Prostate gland (tissue), 2 donors: Measurements from ENCODE around the gene BRDT.

Experiments
- POLR2A ChIP-seq: fragments of 450-650 bp; IDR thresholded peaks from one replicate; pipeline ENCODE4 v1.6.1; 2016; ENCODE audit warnings: antibody characterized with exemption, mild to moderate bottlenecking
- POLR2AphosphoS5 ChIP-seq: sonication (generic); formaldehyde crosslinking; IDR thresholded peaks from one replicate; pipeline ENCODE4 v1.6.1; 2017; ENCODE audit warnings: antibody characterized with exemption
- TF ChIP-seq, protein P1 (sequence below), 4 experiments: fragments of 200-600 bp in 2 of 4; fragments of 450-650 bp in 2 of 4; sonication (generic) in 2 of 4; IDR thresholded peaks; 1 replicate in 3 of 4; 2 replicates in 1 of 4; pipeline ENCODE4 v1.5.1; 2016 to 2019; ENCODE audit warnings: antibody characterized with exemption in 4 of 4, mild to moderate bottlenecking in 2 of 4, moderate library complexity in 2 of 4

DNA sequence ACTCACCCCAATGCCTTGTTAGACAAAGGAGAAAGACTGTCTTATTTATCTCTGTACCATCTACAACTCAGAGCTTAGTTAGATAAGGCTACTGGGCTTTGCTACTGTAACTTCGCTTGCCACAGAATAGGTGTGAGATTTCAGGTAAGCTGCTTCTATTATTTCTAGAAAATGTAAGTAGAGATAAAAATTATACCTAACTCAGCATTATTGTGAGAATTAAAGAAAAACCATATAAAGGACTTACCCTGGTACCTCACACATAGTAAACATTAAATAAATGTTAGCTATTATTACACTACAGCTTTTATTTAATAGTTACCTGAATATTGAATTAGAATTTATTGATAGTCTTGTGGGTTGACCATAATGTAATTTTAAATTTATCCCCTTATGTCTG lies 44.1 kb downstream of the BRDT start:
- TF ChIP-seq, protein P1, sequence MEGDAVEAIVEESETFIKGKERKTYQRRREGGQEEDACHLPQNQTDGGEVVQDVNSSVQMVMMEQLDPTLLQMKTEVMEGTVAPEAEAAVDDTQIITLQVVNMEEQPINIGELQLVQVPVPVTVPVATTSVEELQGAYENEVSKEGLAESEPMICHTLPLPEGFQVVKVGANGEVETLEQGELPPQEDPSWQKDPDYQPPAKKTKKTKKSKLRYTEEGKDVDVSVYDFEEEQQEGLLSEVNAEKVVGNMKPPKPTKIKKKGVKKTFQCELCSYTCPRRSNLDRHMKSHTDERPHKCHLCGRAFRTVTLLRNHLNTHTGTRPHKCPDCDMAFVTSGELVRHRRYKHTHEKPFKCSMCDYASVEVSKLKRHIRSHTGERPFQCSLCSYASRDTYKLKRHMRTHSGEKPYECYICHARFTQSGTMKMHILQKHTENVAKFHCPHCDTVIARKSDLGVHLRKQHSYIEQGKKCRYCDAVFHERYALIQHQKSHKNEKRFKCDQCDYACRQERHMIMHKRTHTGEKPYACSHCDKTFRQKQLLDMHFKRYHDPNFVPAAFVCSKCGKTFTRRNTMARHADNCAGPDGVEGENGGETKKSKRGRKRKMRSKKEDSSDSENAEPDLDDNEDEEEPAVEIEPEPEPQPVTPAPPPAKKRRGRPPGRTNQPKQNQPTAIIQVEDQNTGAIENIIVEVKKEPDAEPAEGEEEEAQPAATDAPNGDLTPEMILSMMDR (IDR thresholded peaks at IDR 0.05): no peak
- TF ChIP-seq POLR2A (no peak), POLR2AphosphoS5 (no peak)
